HG03060 (cell line): Measurements from ENCODE around the gene MYCBP2.
"Not testable (repeated sequence)": the region's sequence is repeated elsewhere in the genome, so short reads cannot be mapped to it uniquely, and the experiment has no call there.

Experiments
- ATAC-seq: cut with Tn5 transposase; IDR thresholded peaks from one replicate; pipeline ENCODE4 v1.9.1; 2021; ENCODE audit warnings: low read depth, moderate number of reproducible peaks; ENCODE audit not compliant: unreplicated experiment

MYCBP2 gene

DNA sequence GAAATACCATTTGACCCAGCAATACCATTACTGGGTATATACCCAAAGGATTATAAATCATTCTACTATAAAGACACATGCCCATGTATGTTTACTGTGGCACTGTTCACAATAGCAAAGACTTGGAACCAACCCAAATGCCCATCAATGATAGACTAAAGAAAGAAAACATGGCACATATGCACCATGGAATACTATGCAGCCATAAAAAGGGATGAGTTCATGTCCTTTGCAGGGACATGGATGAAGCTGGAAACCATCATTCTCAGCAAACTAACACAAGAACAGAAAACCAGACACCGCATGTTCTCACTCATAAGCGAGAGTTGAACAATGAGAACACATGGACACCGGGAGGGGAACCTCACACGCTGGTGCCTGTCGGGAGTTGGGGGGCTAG lies 317.2 kb downstream of the MYCBP2 start:
- ATAC-seq = not testable (repeated sequence)

DNA sequence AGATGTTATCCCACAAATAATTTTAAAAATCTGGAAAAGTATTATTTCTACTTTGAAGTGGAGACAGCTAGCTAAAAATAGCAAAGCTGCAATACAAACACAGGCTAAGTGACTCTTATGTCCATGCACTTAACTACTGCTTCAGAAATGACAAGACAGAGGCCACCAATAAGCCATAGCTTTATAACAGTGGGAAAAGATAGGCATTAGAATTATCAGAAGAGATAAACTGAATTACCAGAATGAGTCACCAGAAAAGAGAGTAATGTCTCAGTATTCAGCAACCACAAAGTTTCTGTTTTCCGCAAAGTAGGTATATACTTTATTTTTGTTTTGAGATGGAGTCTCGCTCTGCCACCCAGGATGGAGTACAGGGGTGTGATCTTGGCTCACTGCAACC lies 317.9 kb downstream of the MYCBP2 start:
- no peak for ATAC-seq

DNA sequence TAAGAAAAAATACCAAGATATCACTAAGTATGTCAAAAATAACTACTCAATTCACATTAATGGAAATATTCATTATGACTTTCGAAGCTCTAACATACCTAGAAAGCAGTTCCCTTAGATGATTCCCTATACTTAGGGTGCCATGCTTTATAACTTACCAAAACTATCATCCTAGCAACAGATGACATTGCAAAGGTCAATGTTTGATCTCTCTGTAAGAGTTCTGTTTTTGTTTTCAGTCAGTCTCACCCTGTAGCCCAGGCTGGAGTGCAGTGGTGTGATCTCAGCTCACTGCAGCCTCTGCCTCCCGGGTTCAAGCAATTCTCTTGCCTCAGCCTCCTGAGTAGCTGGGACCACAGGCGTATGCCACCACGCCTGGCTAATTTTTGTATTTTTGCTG lies 318.6 kb downstream of the MYCBP2 start:
- not testable (repeated sequence) for ATAC-seq

DNA sequence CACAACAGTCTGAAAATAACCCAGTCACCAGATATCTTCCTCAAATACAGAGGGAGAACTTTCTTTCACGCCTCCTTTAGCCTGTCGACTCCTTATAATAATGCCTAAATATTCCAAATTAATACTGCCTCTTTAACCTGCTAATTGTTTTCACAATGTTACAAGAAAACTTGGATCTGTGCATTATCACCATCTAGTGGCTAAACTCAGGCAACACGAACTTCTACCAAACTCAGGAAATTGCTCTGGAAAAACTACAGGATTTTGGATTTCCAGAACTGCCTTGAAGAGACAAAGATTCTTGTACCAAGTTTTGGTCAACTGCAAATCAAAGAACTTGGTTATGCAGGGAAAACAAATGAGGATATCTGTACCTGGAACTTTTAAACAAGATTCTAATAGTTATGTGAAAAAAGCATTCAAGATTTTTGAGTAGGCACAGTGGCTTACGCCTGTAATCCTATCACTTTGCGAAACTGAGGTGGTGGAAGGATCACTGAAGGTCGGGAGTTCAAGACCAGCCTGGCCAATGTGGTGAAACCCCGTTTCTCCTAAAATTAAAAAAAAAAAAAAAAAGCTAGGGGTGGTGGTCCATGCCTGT lies 324.2 kb downstream of the MYCBP2 start:
- ATAC-seq = no peak

DNA sequence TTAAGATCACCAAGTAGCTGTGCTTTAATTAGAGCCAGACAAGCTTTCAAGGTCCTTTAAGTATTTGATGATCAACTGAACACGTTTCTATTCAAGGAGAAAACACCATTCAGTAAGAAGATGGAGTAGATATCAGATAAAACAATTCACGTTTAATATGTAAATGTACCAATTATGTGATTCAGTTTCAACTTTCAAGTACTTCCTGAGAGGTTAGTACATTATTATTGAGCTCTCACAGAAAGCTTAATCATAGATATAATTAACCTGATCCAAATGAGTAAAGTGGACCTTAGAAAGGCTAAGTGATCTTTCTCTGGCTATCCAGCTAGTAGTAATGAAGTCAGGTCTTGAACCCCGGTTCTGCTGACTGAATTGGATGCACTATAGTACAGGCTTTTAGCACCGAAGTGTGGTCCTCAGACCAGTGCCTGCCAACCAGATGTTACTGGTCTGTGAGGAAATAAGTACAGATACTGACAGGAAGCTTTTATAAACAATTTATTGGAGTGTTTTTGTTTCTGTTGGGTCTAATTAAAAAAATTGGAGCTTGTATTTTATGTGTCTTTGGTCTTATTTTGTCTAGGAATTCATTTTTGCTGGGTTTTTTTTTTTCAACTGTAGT lies 324.8 kb downstream of the MYCBP2 start:
- ATAC-seq = no peak

DNA sequence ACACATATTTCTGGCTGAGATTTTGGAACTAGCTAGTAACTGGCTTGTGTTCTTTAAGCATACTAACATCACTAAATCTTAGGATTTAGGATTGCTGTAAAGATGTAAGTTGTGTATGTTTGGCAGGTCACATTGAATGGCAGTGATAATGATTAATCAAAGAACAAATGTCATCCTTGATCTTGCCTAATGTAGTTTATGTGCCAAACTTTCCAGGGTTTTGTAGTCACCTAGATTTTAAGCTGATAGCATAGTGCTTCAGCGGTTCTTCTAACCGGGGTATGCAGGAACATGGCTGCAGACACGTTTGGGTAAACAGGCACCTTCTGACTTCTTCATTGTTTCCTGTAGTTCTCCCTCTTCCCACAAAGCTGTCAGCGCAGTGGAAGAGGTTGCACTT lies 325.4 kb downstream of the MYCBP2 start:
- no peak for ATAC-seq

DNA sequence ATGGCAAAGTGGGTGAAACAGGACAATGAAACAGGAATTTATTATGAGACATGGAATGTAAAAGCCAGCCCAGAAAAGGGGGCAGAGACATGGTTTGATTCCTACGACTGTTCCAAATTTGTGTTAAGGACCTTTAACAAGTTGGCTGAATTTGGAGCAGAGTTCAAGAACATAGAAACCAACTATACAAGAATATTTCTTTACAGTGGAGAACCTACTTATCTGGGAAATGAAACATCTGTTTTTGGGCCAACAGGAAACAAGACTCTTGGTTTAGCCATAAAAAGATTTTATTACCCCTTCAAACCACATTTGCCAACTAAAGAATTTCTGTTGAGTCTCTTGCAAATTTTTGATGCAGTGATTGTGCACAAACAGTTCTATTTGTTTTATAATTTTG lies 326.4 kb downstream of the MYCBP2 start:
- ATAC-seq = no peak
